Activated CD8-positive, alpha-beta T cell treated with anti-CD3 and anti-CD28 coated beads for 36 hours (primary cell): ENCODE results near the gene CAPN10. TPM values are rescaled to one million over a fixed set of nuclear protein-coding genes. Genes with fewer than 3 reads are reported as not detected.

Experiments used
- ATAC-seq: fragments of 200-7000 bp; cut with Tn5 transposase; one replicate; pipeline ENCODE4 v1.10.0; 2021; ENCODE audit warnings: mild to moderate bottlenecking, moderate library complexity
- CTCF ChIA-PET: fragments of 350-600 bp; sonication (Branson Sonifier 250); formaldehyde crosslinking; loops from one replicate; lab custom pipeline; 2021; ENCODE audit warnings: antibody characterized with exemption; lab: Charles Lee
- POLR2A ChIA-PET: fragments of 350-600 bp; sonication (Branson Sonifier 250); formaldehyde crosslinking; loops from one replicate; lab custom pipeline; 2021; ENCODE audit warnings: antibody characterized with exemption; lab: Charles Lee
- DNase-seq: peaks from one replicate; pipeline ENCODE4 v3.0.0-alpha.2; 2020
- H3K27ac Mint-ChIP-seq: one replicate; pipeline ENCODE4 v1.8.0; 2021; ENCODE audit warnings: mild to moderate bottlenecking, mixed read lengths
- H3K27me3 Mint-ChIP-seq: one replicate; pipeline ENCODE4 v1.8.0; 2021; ENCODE audit warnings: mixed read lengths
- H3K36me3 Mint-ChIP-seq: one replicate; pipeline ENCODE4 v1.8.0; 2021; ENCODE audit warnings: low read depth, mixed read lengths
- H3K4me1 Mint-ChIP-seq: one replicate; pipeline ENCODE4 v1.8.0; 2021; ENCODE audit warnings: low read depth, mixed read lengths
- H3K4me3 Mint-ChIP-seq: one replicate; pipeline ENCODE4 v1.8.0; 2021; ENCODE audit warnings: mild to moderate bottlenecking, moderate library complexity, mixed read lengths
- H3K9me3 Mint-ChIP-seq: one replicate; pipeline ENCODE4 v1.8.0; 2021; ENCODE audit warnings: mixed read lengths
- CTCF ChIP-seq: fragments of 200-600 bp; IDR thresholded peaks from one replicate; pipeline ENCODE4 v1.8.0; 2022; ENCODE audit warnings: antibody characterized with exemption, mild to moderate bottlenecking
- intact Hi-C: fragments of 100-400 bp; cut with micrococcal nuclease; formaldehyde crosslinking; loops from one replicate; pipeline ENCODE4 v1.10.0; 2022
- total RNA-seq, 2 experiments: library from RNA; stranded (reverse); gene quantifications; one replicate each; pipeline ENCODE4 v1.2.3, GENCODE V29; 2021

Gene CAPN10
- total RNA-seq, 2 experiments from 2014 or later, result 26.8 to 29.1 TPM

- Mint-ChIP-seq H3K4me3 (no peak overlapping the region), H3K9me3 (no peaks in the 10 kb centered on the region), H3K4me1 (peaks cover 6% of the 10 kb centered on the region), H3K36me3 (no peaks in the 10 kb centered on the region), H3K27me3 (peaks cover 2% of the 10 kb centered on the region), H3K27ac (no peak overlapping the region)
- TF ChIP-seq CTCF, result no peak
- ChIA-PET POLR2A (no interaction called here), CTCF (no interaction called here)
- ATAC-seq (no peak), DNase-seq (no peak)
- intact Hi-C loops, result no loop called here
Observed at GRCh38 chr2:240645346-240645745, 58.8 kb downstream of the CAPN10 start.

- Mint-ChIP-seq H3K27ac (no peak overlapping the region), H3K36me3 (no peaks in the 10 kb centered on the region), H3K27me3 (peaks cover 2% of the 10 kb centered on the region), H3K4me1 (peaks cover 6% of the 10 kb centered on the region), H3K9me3 (no peaks in the 10 kb centered on the region), H3K4me3 (no peak overlapping the region)
- DNase-seq (no peak), ATAC-seq (peak; percentile 39)
- CTCF ChIA-PET, result no interaction called here
- TF ChIP-seq CTCF, result no peak
- intact Hi-C loops, result no loop called here
- POLR2A ChIA-PET, result no interaction called here
Observed at GRCh38 chr2:240645801-240646175, 59.3 kb downstream of the CAPN10 start.

GRCh38 chr2:240646176-240646899 lies 59.8 kb downstream of the CAPN10 start:
- H3K27ac Mint-ChIP-seq, result no peak overlapping the region
- H3K36me3 Mint-ChIP-seq, result no peaks in the 10 kb centered on the region
- CTCF ChIA-PET, result no interaction called here
- ATAC-seq (peak; percentile 30), DNase-seq (no peak)
- TF ChIP-seq CTCF, result no peak
- no peak overlapping the region for H3K4me3 Mint-ChIP-seq
- POLR2A ChIA-PET, result no interaction called here
- H3K9me3 Mint-ChIP-seq, result no peaks in the 10 kb centered on the region
- intact Hi-C loops, result no loop called here
- peaks cover 6% of the 10 kb centered on the region for H3K4me1 Mint-ChIP-seq
- H3K27me3 Mint-ChIP-seq, result peaks cover 3% of the 10 kb centered on the region

GRCh38 chr2:240646900-240647502 lies 60.5 kb downstream of the CAPN10 start:
- peaks cover 6% of the 10 kb centered on the region for H3K4me1 Mint-ChIP-seq
- intact Hi-C loops, result no loop called here
- no peak overlapping the region for H3K4me3 Mint-ChIP-seq
- DNase-seq, result no peak
- peaks cover 5% of the 10 kb centered on the region for H3K27me3 Mint-ChIP-seq
- no peaks in the 10 kb centered on the region for H3K9me3 Mint-ChIP-seq
- ChIA-PET POLR2A (no interaction called here), CTCF (no interaction called here)
- ATAC-seq, result no peak
- TF ChIP-seq CTCF, result no peak
- no peaks in the 10 kb centered on the region for H3K36me3 Mint-ChIP-seq
- no peak overlapping the region for H3K27ac Mint-ChIP-seq

- no peak overlapping the region for H3K27ac Mint-ChIP-seq
- no peaks in the 10 kb centered on the region for H3K9me3 Mint-ChIP-seq
- ATAC-seq (no peak), DNase-seq (no peak)
- peaks cover 7% of the 10 kb centered on the region for H3K27me3 Mint-ChIP-seq
- H3K36me3 Mint-ChIP-seq, result no peaks in the 10 kb centered on the region
- ChIA-PET CTCF (no interaction called here), POLR2A (interaction anchor here (0.9 kb wide), 1 partner anchor 57 kb away, joined by 3 read pairs; no protein-coding TSS in a partner anchor)
- H3K4me1 Mint-ChIP-seq, result peaks cover 6% of the 10 kb centered on the region
- H3K4me3 Mint-ChIP-seq, result no peak overlapping the region
- TF ChIP-seq CTCF, result no peak
- intact Hi-C loops, result no loop called here
Observed at GRCh38 chr2:240647503-240648154, 61.1 kb downstream of the CAPN10 start.
